Karpas-422 (cell line): ENCODE results near the gene NFU1. TPM values are rescaled to one million over a fixed set of nuclear protein-coding genes. Genes with fewer than 3 reads are reported as not detected.

Source experiments
- DNase-seq: peaks from one replicate; pipeline ENCODE4 v3.0.0-alpha.2; 2015
- H2AFZ ChIP-seq: fragments of 200-600 bp; sonication (generic); 2 replicates; pipeline ENCODE4 v1.6.1; 2014; ENCODE audit warnings: antibody characterized with exemption, low read length, mixed read lengths
- H3K27ac ChIP-seq: fragments of 200-600 bp; sonication (generic); 2 replicates; pipeline ENCODE4 v1.5.1; 2014; ENCODE audit warnings: mild to moderate bottlenecking, low read length, moderate library complexity
- H3K27me3 ChIP-seq: fragments of 200-600 bp; sonication (generic); 2 replicates; pipeline ENCODE4 v1.6.1; 2014; ENCODE audit warnings: low read length, mixed read lengths
- H3K36me3 ChIP-seq: fragments of 200-600 bp; sonication (generic); 2 replicates; pipeline ENCODE4 v1.6.1; 2014; ENCODE audit warnings: low read length, mixed read lengths; ENCODE audit not compliant: insufficient read depth
- H3K4me1 ChIP-seq: fragments of 200-600 bp; sonication (generic); 2 replicates; pipeline ENCODE4 v1.6.1; 2014; ENCODE audit warnings: mild to moderate bottlenecking, low read length, mixed read lengths
- H3K4me2 ChIP-seq: fragments of 200-600 bp; sonication (generic); 2 replicates; pipeline ENCODE4 v1.6.1; 2014; ENCODE audit warnings: low read length, low read depth, mild to moderate bottlenecking; ENCODE audit not compliant: poor library complexity, severe bottlenecking
- H3K4me3 ChIP-seq: fragments of 200-600 bp; sonication (generic); 2 replicates; pipeline ENCODE4 v1.5.1; 2014; ENCODE audit warnings: mild to moderate bottlenecking, antibody characterized with exemption, low read length, mixed read lengths
- H3K79me2 ChIP-seq: fragments of 200-600 bp; sonication (generic); 2 replicates; pipeline ENCODE4 v1.6.1; 2014; ENCODE audit warnings: mild to moderate bottlenecking, low read length, mixed read lengths
- H3K9ac ChIP-seq: fragments of 200-600 bp; sonication (generic); 2 replicates; pipeline ENCODE4 v1.6.0; 2014; ENCODE audit warnings: low read length
- H3K9me2 ChIP-seq: fragments of 200-600 bp; sonication (generic), shearing (Covaris generic); replicated peaks from 2 replicates; pipeline ENCODE4 v1.6.0; 2014; ENCODE audit warnings: mild to moderate bottlenecking, low read length, moderate library complexity; ENCODE audit not compliant: insufficient read depth
- H3K9me3 ChIP-seq: fragments of 300-700, 200-600 bp; sonication (generic); 2 replicates; pipeline ENCODE4 v1.6.1; 2014; ENCODE audit warnings: low read length, mixed read lengths
- H4K20me1 ChIP-seq: fragments of 200-600 bp; sonication (generic); 2 replicates; pipeline ENCODE4 v1.6.1; 2014; ENCODE audit warnings: mild to moderate bottlenecking, antibody characterized with exemption, low read length, low read depth; ENCODE audit not compliant: insufficient read depth
- total RNA-seq: library from RNA; depleted of rRNA; stranded (reverse); fragments of >200 nt; shearing (Covaris generic); gene quantifications from 2 replicates; pipeline ENCODE4 v1.2.3, GENCODE V29; 2014; ENCODE audit warnings: low replicate concordance; rRNA removed

The NFU1 gene
- total RNA-seq: 42.8 and 51.3 TPM in 2 replicates

DNA sequence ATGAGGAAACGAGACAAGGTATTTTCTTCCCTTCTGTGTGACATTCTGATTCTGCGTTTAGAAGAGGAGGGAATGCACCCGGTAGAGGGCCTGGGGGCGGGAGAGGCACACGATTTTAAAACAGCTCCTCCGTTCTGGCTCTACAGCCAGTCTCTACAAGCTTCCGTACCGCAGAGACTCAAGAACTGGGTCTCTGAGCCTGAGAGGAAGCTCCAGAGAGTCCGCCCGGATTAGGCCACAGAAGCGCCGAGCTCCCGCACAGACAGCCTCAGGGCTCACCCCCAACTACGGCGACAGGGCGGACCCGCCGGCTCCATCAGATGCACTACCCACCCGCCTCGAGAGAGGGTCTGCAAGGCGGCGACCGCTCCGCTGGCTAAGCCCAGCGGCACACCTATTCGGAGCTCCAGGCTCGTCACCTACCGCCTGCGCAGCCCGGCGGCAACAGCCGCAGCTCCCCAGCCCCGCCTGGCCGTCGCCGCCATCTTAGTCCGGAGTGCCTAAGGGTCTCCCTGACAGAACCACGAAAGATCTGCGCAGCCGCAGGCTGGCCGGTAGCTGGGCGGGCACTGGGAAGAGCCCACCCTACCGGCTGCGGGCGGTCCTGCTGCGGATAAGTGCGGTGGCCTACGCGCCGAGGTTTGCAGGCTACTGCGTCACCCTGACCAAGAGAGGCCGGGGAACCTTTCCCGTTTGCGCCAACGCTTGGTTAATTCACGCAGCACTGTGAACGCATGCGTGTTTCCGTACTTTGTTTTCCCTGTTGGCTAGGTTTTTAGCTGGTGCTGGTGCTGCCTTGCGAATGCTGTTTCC is at the start of gene NFU1:
Gene NFU1 (minus strand): TSS at position 498 of the 813 bp plus-strand sequence. CDS start 13 bp downstream, at position 485.
- peak; percentile 98 for DNase-seq
- Histone ChIP-seq H3K27me3 (no peaks in the 10 kb centered on the region), H2AFZ (peak within 1 kb of the TSS; percentile 98), H3K4me1 (peaks cover 28% of the 10 kb centered on the region), H3K9ac (peak within 1 kb of the TSS; percentile 76), H3K36me3 (no peaks in the 10 kb centered on the region), H3K4me3 (peak within 1 kb of the TSS; percentile 80), H3K9me2 (no peaks in the 10 kb centered on the region), H3K27ac (peak within 1 kb of the TSS; percentile 50), H3K9me3 (no peaks in the 10 kb centered on the region; the same call in 1 of the 2 replicates), H3K4me2 (peak within 1 kb of the TSS; percentile 83), H4K20me1 (no peaks in the 10 kb centered on the region), H3K79me2 (peaks cover 34% of the 10 kb centered on the region)

DNA sequence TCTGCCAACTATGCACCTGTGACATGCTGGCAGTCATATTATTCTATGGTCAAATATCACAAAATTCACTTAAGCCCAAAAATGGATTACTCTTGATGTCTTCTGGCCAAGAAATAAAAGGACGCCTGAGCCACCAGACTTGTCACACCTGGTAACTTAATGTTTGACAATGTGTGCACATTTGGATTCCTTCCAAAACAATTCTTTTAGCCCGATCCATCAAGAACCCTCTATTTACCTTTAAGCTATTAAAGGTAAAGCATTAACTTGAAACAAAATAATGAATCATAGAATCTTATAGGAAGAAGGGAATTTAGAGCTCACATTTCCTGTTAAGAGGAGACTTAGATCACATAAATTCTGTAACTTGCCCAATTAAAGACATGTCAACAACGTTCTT is 46.5 kb upstream of the NFU1 start:
- Histone ChIP-seq H3K79me2 (no peaks in the 10 kb centered on the region), H3K4me2 (no peak overlapping the region), H3K36me3 (no peaks in the 10 kb centered on the region), H3K9me3 (no peaks in the 10 kb centered on the region), H3K27me3 (no peaks in the 10 kb centered on the region), H2AFZ (no peak overlapping the region), H3K9me2 (no peaks in the 10 kb centered on the region), H3K4me1 (peaks cover 14% of the 10 kb centered on the region), H3K9ac (no peak overlapping the region), H3K27ac (no peak overlapping the region), H3K4me3 (no peak overlapping the region), H4K20me1 (no peaks in the 10 kb centered on the region)
- DNase-seq: no peak

DNA sequence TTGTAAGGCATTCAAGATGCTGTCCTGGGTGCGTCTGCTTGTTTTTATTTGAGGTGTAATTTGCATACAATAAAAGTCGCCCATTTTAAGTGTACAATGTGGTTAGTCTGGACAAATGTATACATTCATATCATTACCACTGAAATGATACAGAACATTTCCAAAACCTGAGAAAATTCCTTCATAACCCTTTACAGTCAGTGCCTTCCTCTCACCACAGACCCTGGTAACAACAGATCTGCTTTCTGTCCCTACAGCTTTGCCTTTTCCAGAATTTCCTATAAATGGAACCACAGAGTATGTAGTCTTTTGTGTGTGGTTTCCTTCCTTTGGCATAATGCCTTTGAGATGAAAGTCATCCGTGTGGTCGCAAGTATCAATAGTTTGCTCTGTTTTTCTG is 45.8 kb upstream of the NFU1 start:
- H4K20me1 ChIP-seq: no peaks in the 10 kb centered on the region
- H3K9me2 ChIP-seq: no peaks in the 10 kb centered on the region
- no peak overlapping the region for H3K9ac ChIP-seq
- H3K27ac ChIP-seq: no peak overlapping the region
- no peaks in the 10 kb centered on the region for H3K79me2 ChIP-seq
- H2AFZ ChIP-seq: no peak overlapping the region
- H3K9me3 ChIP-seq: no peaks in the 10 kb centered on the region
- no peaks in the 10 kb centered on the region for H3K36me3 ChIP-seq
- DNase-seq: no peak
- no peaks in the 10 kb centered on the region for H3K27me3 ChIP-seq
- no peak overlapping the region for H3K4me3 ChIP-seq
- H3K4me2 ChIP-seq: no peak overlapping the region
- H3K4me1 ChIP-seq: peaks cover 14% of the 10 kb centered on the region

DNA sequence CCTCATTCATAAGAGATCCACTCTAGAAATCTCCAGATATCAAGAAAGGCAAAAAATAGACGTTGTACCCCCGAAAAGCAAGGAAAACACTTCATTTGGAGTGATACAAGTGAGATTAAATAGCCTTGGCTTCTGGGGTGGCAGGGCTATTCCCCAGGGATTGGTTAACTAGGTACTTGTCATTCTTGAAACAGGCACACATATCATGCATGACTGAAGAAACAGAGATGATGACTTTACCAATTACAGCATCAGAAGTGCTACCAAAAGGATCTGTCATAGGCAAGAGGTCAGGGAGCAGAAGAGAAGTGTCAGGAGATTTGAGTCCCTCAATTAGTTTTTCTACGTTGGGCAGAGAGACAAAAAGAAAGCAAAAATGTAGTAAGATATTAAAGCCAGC is 45.2 kb upstream of the NFU1 start:
- no peaks in the 10 kb centered on the region for H4K20me1 ChIP-seq
- no peak overlapping the region for H2AFZ ChIP-seq
- no peaks in the 10 kb centered on the region for H3K9me3 ChIP-seq
- no peaks in the 10 kb centered on the region for H3K36me3 ChIP-seq
- no peak overlapping the region for H3K27ac ChIP-seq
- H3K4me3 ChIP-seq: no peak overlapping the region
- H3K9me2 ChIP-seq: no peaks in the 10 kb centered on the region
- no peaks in the 10 kb centered on the region for H3K79me2 ChIP-seq
- peaks cover 14% of the 10 kb centered on the region for H3K4me1 ChIP-seq
- no peak overlapping the region for H3K4me2 ChIP-seq
- DNase-seq: peak; percentile 66
- H3K27me3 ChIP-seq: no peaks in the 10 kb centered on the region
- no peak overlapping the region for H3K9ac ChIP-seq

DNA sequence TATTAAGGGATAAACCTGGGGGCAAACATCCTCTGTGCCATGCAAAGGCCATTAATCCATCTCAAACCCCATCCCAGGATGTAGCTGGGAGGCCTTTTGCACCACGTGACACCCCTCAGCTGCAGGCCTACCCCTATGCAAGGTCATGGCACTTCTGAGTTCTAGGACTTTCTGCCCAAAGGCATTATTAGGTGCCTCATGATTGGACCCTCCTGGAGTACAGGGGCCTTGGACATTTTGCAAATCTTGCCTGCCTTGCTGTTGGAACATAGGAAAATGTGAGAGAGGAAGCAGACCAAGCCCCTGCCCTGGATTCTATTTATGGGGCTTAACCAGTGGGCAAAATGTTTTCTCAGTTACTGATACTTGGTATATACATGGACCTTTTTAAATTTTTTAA is 44.2 kb upstream of the NFU1 start:
- Histone ChIP-seq H3K4me2 (no peak overlapping the region), H3K36me3 (no peaks in the 10 kb centered on the region), H3K4me1 (peaks cover 14% of the 10 kb centered on the region), H3K4me3 (no peak overlapping the region), H2AFZ (no peak overlapping the region), H3K9me3 (no peaks in the 10 kb centered on the region), H3K9me2 (no peaks in the 10 kb centered on the region), H4K20me1 (no peaks in the 10 kb centered on the region), H3K27me3 (no peaks in the 10 kb centered on the region), H3K79me2 (no peaks in the 10 kb centered on the region), H3K9ac (no peak overlapping the region), H3K27ac (no peak overlapping the region)
- DNase-seq: no peak

DNA sequence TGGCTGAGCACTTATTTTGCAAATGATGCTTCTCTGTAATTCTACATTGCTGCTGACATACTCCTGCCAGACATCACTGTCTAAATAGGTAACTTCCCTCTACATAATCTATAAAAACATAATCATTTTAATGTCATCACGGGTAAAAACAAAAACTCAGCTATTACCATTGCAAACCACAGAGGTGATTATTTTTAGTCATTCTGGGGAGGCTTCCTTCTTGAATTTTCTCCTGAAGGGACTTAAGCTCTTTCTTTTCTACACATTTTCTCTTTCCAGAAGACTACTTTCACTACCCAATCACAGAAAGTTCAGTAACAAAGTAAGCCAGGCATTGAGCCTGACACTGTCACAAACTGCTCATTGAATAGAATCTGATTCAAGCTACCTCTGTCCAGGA is 40.4 kb upstream of the NFU1 start:
- Histone ChIP-seq H3K9ac (no peak overlapping the region), H3K27me3 (no peaks in the 10 kb centered on the region), H3K9me2 (no peaks in the 10 kb centered on the region), H3K4me2 (no peak overlapping the region), H2AFZ (no peak overlapping the region), H3K79me2 (no peaks in the 10 kb centered on the region), H3K9me3 (no peaks in the 10 kb centered on the region), H3K27ac (no peak overlapping the region), H4K20me1 (no peaks in the 10 kb centered on the region), H3K4me3 (no peak overlapping the region), H3K4me1 (peaks cover 3% of the 10 kb centered on the region), H3K36me3 (no peaks in the 10 kb centered on the region)
- DNase-seq: no peak

DNA sequence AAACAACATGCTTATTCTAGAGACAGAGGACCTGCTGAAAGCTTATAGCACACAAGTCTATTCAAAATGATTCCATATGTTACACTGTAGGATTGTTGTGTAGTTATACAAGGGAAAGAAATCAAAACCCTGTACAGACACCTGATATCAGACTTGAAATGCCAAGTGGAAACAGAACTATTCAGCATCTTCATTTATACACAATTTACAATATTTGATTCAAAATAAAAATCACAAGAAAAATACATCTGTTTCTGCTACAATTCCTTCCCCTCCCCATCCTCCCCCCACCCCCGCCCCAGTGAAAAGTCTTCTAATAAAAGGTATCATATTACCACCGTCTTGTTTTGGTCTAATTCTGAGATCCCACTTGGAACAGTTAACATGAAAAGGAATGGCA is 37.5 kb upstream of the NFU1 start:
- no peak for DNase-seq
- no peak overlapping the region for H3K27ac ChIP-seq
- no peak overlapping the region for H3K4me3 ChIP-seq
- H3K9me3 ChIP-seq: no peaks in the 10 kb centered on the region
- no peak overlapping the region for H2AFZ ChIP-seq
- H3K4me2 ChIP-seq: no peak overlapping the region
- H3K4me1 ChIP-seq: no peaks in the 10 kb centered on the region
- no peaks in the 10 kb centered on the region for H3K9me2 ChIP-seq
- no peaks in the 10 kb centered on the region for H3K79me2 ChIP-seq
- H3K27me3 ChIP-seq: 0 out of 2 replicates have a peak, but pooled peaks cover 2% of the 10 kb centered on the region
- H3K36me3 ChIP-seq: no peaks in the 10 kb centered on the region
- H3K9ac ChIP-seq: no peak overlapping the region
- no peaks in the 10 kb centered on the region for H4K20me1 ChIP-seq

DNA sequence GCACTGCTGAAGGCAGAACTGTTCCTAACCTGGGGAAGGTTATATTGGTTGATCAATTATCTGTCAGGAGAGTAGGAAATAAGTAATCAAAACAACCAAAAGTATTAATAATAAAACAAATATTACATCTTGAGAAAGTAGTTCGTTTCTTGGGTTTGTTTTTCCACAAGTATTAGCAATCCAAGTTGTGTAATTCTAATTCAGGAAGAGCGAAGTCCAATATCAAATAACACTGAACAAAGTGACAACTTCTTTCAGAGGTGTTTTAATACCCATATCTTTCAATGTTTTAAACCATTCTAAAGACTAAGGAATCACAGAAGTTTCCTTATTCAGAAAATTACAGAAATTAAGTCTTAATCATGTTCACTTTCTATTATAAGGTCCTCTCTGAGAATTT is 34.6 kb upstream of the NFU1 start:
- Histone ChIP-seq H2AFZ (no peak overlapping the region), H3K36me3 (no peaks in the 10 kb centered on the region), H3K9me2 (no peaks in the 10 kb centered on the region), H3K4me1 (no peaks in the 10 kb centered on the region), H3K9me3 (no peaks in the 10 kb centered on the region), H3K9ac (no peak overlapping the region), H3K27ac (no peak overlapping the region), H3K4me2 (no peak overlapping the region), H3K79me2 (no peaks in the 10 kb centered on the region), H3K27me3 (0 out of 2 replicates have a peak, but pooled peaks cover 2% of the 10 kb centered on the region), H3K4me3 (no peak overlapping the region), H4K20me1 (no peaks in the 10 kb centered on the region)
- DNase-seq: no peak
